Stimulated activated CD4-positive, alpha-beta T cell treated with anti-CD3 and anti-CD28 coated beads, Interleukin-4, amount 100 ng/mL, for 48 hours (primary cell): ENCODE results near the gene HP.

ENCODE experiments used
- DNase-seq, 2 donors: peaks; one replicate each; pipeline ENCODE4 v3.0.0-alpha.2; 2020; ENCODE audit warnings: low read depth in 2 of 2

Gene HP

GRCh38 chr16:72091217-72091616 is 36.9 kb downstream of the HP start:
- no peak for DNase-seq

GRCh38 chr16:72092832-72093447 is 38.6 kb downstream of the HP start:
- no peak for DNase-seq

- peak; percentile 74 to 89 for DNase-seq
Observed at GRCh38 chr16:72093448-72094265, 39.4 kb downstream of the HP start, which contains the start of the genes DHX38 and TXNL4B. TSS of gene DHX38 (plus strand) at chr16:72093847. CDS start at chr16:72096158, 2,311 bp downstream. TSS of gene TXNL4B (minus strand) at chr16:72093620. CDS start at chr16:72090749, 2,871 bp downstream.

- peak; percentile 24 to 32 for DNase-seq
Observed at GRCh38 chr16:72094266-72094610, 39.9 kb downstream of the HP start.

- no peak for DNase-seq
Observed at GRCh38 chr16:72098936-72099335, 44.6 kb downstream of the HP start.

- DNase-seq, result peak; percentile 18 to 28
Observed at GRCh38 chr16:72099377-72099818, 45.1 kb downstream of the HP start.

GRCh38 chr16:72101195-72101594 is 46.9 kb downstream of the HP start:
- DNase-seq, result no peak

- no peak for DNase-seq
Observed at GRCh38 chr16:72104905-72105304, 50.6 kb downstream of the HP start.

- no peak for DNase-seq
Observed at GRCh38 chr16:72105978-72106377, 51.7 kb downstream of the HP start.

GRCh38 chr16:72107371-72107770 is 53.1 kb downstream of the HP start:
- no peak for DNase-seq

GRCh38 chr16:72108353-72109102 is 54.2 kb downstream of the HP start:
- DNase-seq, result no peak

- DNase-seq, result no peak
Observed at GRCh38 chr16:72109300-72109699, 55.0 kb downstream of the HP start.

GRCh38 chr16:72109966-72110530 is 55.7 kb downstream of the HP start:
- DNase-seq, result no peak
